LoVo (cell line): ENCODE data around the gene MRPL38.
"Not testable (repeated sequence)": the region's sequence is repeated elsewhere in the genome, so short reads cannot be mapped to it uniquely, and the experiment has no call there.

ENCODE experiments used
- DNase-seq: peaks from one replicate; pipeline ENCODE4 v3.0.0-alpha.2; 2016; ENCODE audit warnings: low spot score

The MRPL38 gene

GRCh38 chr17:75896415-75897159, 8.1 kb downstream of the MRPL38 start, which contains the start of gene TRIM65:
Gene TRIM65, minus strand, starts transcription at chr17:75896951. Its CDS starts 14 bp downstream, at chr17:75896937.
- peak; percentile 76 for DNase-seq

GRCh38 chr17:75895370-75896155, 9.1 kb downstream of the MRPL38 start:
- peak; percentile 37 for DNase-seq

- DNase-seq, result no peak
Measured at GRCh38 chr17:75894049-75894733, 10.5 kb downstream of the MRPL38 start.

GRCh38 chr17:75893305-75894048, 11.2 kb downstream of the MRPL38 start:
- no peak for DNase-seq

- no peak for DNase-seq
Measured at GRCh38 chr17:75892556-75893224, 12.0 kb downstream of the MRPL38 start.

GRCh38 chr17:75891605-75892555, 12.8 kb downstream of the MRPL38 start:
- no peak for DNase-seq

- DNase-seq, result no peak
Measured at GRCh38 chr17:75891022-75891604, 13.6 kb downstream of the MRPL38 start.

- no peak for DNase-seq
Measured at GRCh38 chr17:75889454-75889853, 15.2 kb downstream of the MRPL38 start.

- DNase-seq, result no peak
Measured at GRCh38 chr17:75888484-75888883, 16.2 kb downstream of the MRPL38 start.

- not testable (repeated sequence) for DNase-seq
Measured at GRCh38 chr17:75885860-75886259, 18.8 kb downstream of the MRPL38 start.

- no peak for DNase-seq
Measured at GRCh38 chr17:75885431-75885830, 19.3 kb downstream of the MRPL38 start.

- no peak for DNase-seq
Measured at GRCh38 chr17:75881678-75882454, 22.8 kb downstream of the MRPL38 start.

- DNase-seq, result no peak
Measured at GRCh38 chr17:75880266-75880665, 24.4 kb downstream of the MRPL38 start.

GRCh38 chr17:75878174-75878998, 26.3 kb downstream of the MRPL38 start, which contains the start of gene TRIM47:
Gene TRIM47, minus strand, starts transcription at chr17:75878581. Its CDS starts 33 bp downstream, at chr17:75878548.
- DNase-seq, result peak; percentile 49

GRCh38 chr17:75877752-75878173, 26.9 kb downstream of the MRPL38 start:
- DNase-seq, result peak; percentile 76

GRCh38 chr17:75876938-75877751, 27.5 kb downstream of the MRPL38 start:
- DNase-seq, result peak; percentile 70
